Skin epidermis (tissue), 12 donors: ENCODE measurements around the gene CREBBP.

Experiments used
- H3K27ac ChIP-seq, 21 experiments: fragments of 200-600 bp; sonication (generic) in 11 of 21; one replicate each; pipeline ENCODE4 v1.5.0; 2020; ENCODE audit warnings: mild to moderate bottlenecking in 3 of 21, inconsistent platforms in 2 of 21, moderate library complexity in 2 of 21
- H3K4me3 ChIP-seq, 7 experiments: fragments of 200-600 bp; sonication (generic) in 2 of 7; one replicate each; pipeline ENCODE4 v1.5.0; 2020; ENCODE audit warnings: inconsistent platforms in 2 of 7, mild to moderate bottlenecking in 2 of 7, moderate library complexity in 1 of 7

Gene CREBBP

GRCh38 chr16:3696425-3697218, 183.9 kb downstream of the CREBBP start:
- Histone ChIP-seq H3K4me3 (no peak overlapping the region), H3K27ac (no peak overlapping the region)

GRCh38 chr16:3695610-3696369, 184.7 kb downstream of the CREBBP start:
- Histone ChIP-seq H3K4me3 (no peak overlapping the region), H3K27ac (no peak overlapping the region)

- H3K27ac ChIP-seq, result no peak overlapping the region
These were observed 186.5 kb downstream of the CREBBP start for GRCh38 chr16:3694051-3694450.

GRCh38 chr16:3691761-3692160, 188.8 kb downstream of the CREBBP start:
- Histone ChIP-seq H3K4me3 (no peak overlapping the region), H3K27ac (peak overlapping the region in 10 of 21 experiments; percentile 2 to 74 (median 40))

More at GRCh38 chr16:3694051-3694450, 186.5 kb downstream of the CREBBP start:
- H3K4me3 ChIP-seq, result no peak overlapping the region

GRCh38 chr16:3690980-3691720, 189.4 kb downstream of the CREBBP start:
- Histone ChIP-seq H3K27ac (peak overlapping the region in 18 of 21 experiments; percentile 2 to 84 (median 67)), H3K4me3 (peak overlapping the region in 2 of 7 experiments; percentile 8 to 14)

GRCh38 chr16:3690470-3690928, 190.0 kb downstream of the CREBBP start:
- Histone ChIP-seq H3K4me3 (peak overlapping the region in 2 of 7 experiments; percentile 8 to 14), H3K27ac (peak overlapping the region in 18 of 21 experiments; percentile 2 to 84 (median 67))

- Histone ChIP-seq H3K4me3 (no peak overlapping the region), H3K27ac (peak overlapping the region in 15 of 21 experiments; percentile 19 to 84 (median 55))
These were observed 190.8 kb downstream of the CREBBP start for GRCh38 chr16:3689731-3690130.

- H3K4me3 ChIP-seq, result no peak overlapping the region
- peak overlapping the region in 7 of 21 experiments; percentile 25 to 79 (median 60) for H3K27ac ChIP-seq
These were observed 192.7 kb downstream of the CREBBP start for GRCh38 chr16:3687792-3688191.

GRCh38 chr16:3687021-3687420, 193.5 kb downstream of the CREBBP start:
- Histone ChIP-seq H3K27ac (no peak overlapping the region), H3K4me3 (no peak overlapping the region)

- Histone ChIP-seq H3K27ac (no peak overlapping the region), H3K4me3 (no peak overlapping the region)
These were observed 199.3 kb downstream of the CREBBP start for GRCh38 chr16:3681206-3681605.

GRCh38 chr16:3677994-3678393, 202.5 kb downstream of the CREBBP start:
- no peak overlapping the region for H3K27ac ChIP-seq
- H3K4me3 ChIP-seq, result no peak overlapping the region

GRCh38 chr16:3675601-3676130, 204.8 kb downstream of the CREBBP start:
- no peak overlapping the region for H3K4me3 ChIP-seq
- no peak overlapping the region for H3K27ac ChIP-seq
